ENCODE results near the gene EXD1.

EXD1 gene

GRCh38 chr15:41205315-41205714 lies 25.2 kb downstream of the EXD1 start:
- no peak for TF ChIP-seq CTCF (IDR thresholded peaks at IDR 0.05; ENCODE audit: low read depth, low read length)
- H3K4me3 ChIP-seq (replicated peaks in 1 of 2; ENCODE audit: low read depth in 2 of 2, low read length in 2 of 2) = no peak overlapping the region
- DNase-seq (ENCODE audit: low read depth in 2 of 2) = peak in 1 of 2 donors; percentile 38

GRCh38 chr15:41203395-41203794 lies 27.2 kb downstream of the EXD1 start:
- no peak for DNase-seq (ENCODE audit: low read depth in 2 of 2)
- TF ChIP-seq CTCF (IDR thresholded peaks at IDR 0.05; ENCODE audit: low read depth, low read length) = no peak
- no peak overlapping the region for H3K4me3 ChIP-seq (replicated peaks in 1 of 2; ENCODE audit: low read depth in 2 of 2, low read length in 2 of 2)

GRCh38 chr15:41199470-41199869 lies 31.1 kb downstream of the EXD1 start:
- H3K4me3 ChIP-seq (replicated peaks in 1 of 2; ENCODE audit: low read depth in 2 of 2, low read length in 2 of 2) = no peak overlapping the region
- no peak for DNase-seq (ENCODE audit: low read depth in 2 of 2)
- no peak for TF ChIP-seq CTCF (IDR thresholded peaks at IDR 0.05; ENCODE audit: low read depth, low read length)

DNA sequence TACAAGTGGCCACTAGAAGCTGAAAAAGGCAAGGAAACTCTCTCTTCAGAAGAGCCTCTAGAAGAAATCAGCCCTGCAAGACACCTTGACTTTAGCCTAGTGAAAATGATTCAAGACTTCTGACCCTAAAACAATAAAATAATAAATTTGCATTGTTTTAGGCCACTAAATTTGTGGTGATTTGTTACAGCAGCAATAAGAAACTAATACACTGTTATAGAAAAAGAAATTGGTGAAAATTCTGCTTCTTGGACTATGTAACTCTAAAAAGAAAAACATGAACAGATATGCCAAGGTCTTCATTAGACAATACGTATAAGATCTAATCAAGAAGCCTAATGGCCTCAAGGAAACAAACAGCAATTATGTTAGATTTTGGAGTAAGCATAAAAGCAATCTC lies 36.1 kb downstream of the EXD1 start:
- no peak for DNase-seq (ENCODE audit: low read depth in 2 of 2)
- no peak for TF ChIP-seq CTCF (IDR thresholded peaks at IDR 0.05; ENCODE audit: low read depth, low read length)
- no peak overlapping the region for H3K4me3 ChIP-seq (replicated peaks in 1 of 2; ENCODE audit: low read depth in 2 of 2, low read length in 2 of 2)

DNA sequence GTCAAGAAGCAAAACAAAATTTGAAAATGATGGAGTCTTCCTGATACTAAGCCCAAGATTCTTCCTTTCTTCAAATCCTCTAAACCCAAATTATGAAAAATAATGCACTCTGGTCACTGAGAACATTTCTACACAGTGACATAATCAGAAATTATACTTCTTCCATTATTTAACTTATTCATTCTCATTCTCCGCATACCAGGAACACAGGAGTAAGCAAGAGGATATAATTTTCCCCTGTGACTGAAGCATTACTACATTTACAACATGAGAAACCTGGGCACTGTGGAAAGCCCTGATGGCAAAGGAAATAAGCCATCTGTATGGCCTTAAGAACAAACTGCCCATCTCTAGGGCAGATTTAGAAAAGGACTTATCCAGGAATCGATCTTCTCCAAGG lies 47.0 kb downstream of the EXD1 start:
- no peak for TF ChIP-seq CTCF (IDR thresholded peaks at IDR 0.05; ENCODE audit: low read depth, low read length)
- DNase-seq (ENCODE audit: low read depth in 2 of 2) = peak in 1 of 2 donors; percentile 22
- no peak overlapping the region for H3K4me3 ChIP-seq (replicated peaks in 1 of 2; ENCODE audit: low read depth in 2 of 2, low read length in 2 of 2)

DNA sequence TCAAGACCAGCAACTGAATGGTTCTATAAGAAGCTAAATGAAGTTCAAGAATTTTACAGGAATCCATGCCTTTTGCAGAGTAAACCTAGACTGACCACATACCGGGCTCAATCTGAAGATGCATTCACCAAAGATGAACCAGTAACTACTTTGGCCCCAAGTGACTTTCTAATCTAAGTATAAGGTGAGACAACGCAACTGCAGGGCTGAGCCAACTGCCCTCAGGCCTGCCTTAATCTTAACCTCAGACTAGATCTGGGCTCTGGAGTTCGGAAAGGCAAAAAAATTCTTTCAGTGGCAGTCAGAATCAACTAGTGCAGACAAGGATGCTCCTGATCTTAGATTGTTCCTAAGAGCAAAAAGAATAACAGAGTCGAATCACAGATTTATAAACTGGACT lies 48.3 kb downstream of the EXD1 start:
- no peak for DNase-seq (ENCODE audit: low read depth in 2 of 2)
- TF ChIP-seq CTCF (IDR thresholded peaks at IDR 0.05; ENCODE audit: low read depth, low read length) = no peak
- no peak overlapping the region for H3K4me3 ChIP-seq (replicated peaks in 1 of 2; ENCODE audit: low read depth in 2 of 2, low read length in 2 of 2)

DNA sequence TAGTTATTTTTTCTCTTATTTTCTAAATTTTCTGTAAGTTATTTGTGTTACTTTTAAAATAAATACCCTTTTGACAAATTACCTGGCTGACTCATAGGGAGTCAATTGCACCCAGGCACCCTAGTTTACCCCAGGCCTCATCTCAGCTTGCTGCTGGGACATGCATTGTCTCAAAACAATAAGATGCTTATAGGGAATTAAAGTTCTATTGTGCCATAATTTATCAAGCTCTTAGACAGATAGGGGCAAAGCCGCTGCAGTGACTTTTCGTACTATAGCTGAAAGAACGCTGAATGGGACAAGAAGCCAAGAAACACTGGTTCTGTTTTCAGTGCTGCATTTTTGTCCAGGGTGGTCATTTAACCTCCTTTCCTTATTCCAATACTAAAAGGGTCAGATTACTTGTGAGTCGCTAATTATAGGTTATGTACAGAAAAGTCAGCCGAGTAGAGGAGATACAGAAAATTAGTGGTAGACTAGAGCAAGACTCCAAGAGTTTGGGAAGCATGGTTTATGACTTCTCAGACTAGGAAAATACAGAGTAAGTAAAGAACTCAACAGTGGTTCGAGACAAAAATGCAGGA lies 50.3 kb downstream of the EXD1 start:
- no peak for TF ChIP-seq CTCF (IDR thresholded peaks at IDR 0.05; ENCODE audit: low read depth, low read length)
- DNase-seq (ENCODE audit: low read depth in 2 of 2) = no peak
- H3K4me3 ChIP-seq (replicated peaks in 1 of 2; ENCODE audit: low read depth in 2 of 2, low read length in 2 of 2) = no peak overlapping the region
